Keratinocyte (primary cell): ENCODE results near the gene HIRA. TPM values are rescaled to one million over a fixed set of nuclear protein-coding genes. Genes with fewer than 3 reads are reported as not detected.

Experiments
- DNase-seq: peaks from one replicate; pipeline ENCODE4 v3.0.0-alpha.2; 2011; ENCODE audit warnings: low read depth, missing footprints, low spot score
- FAIRE-seq: peaks from 2 replicates; lab custom pipeline; 2011; peaks lifted over from hg19 to GRCh38; lab: Jason Lieb, UNC
- H2AFZ ChIP-seq: 2 replicates; pipeline ENCODE4 v1.6.0; 2012; ENCODE audit warnings: low read length, control low read depth, inconsistent platforms; ENCODE audit not compliant: control insufficient read depth
- H3K27ac ChIP-seq: 2 replicates; pipeline ENCODE4 v1.5.1; 2011; ENCODE audit warnings: low read length; ENCODE audit not compliant: control insufficient read depth, insufficient read depth
- H3K27me3 ChIP-seq: 3 replicates; pipeline ENCODE4 v1.6.0; 2011; ENCODE audit warnings: low read length; ENCODE audit not compliant: control insufficient read depth, insufficient read depth; ENCODE audit errors: extremely low read depth
- H3K36me3 ChIP-seq, 2 experiments: 2 replicates in 1 of 2; 3 replicates in 1 of 2; pipeline ENCODE4 v1.5.1; 2011; ENCODE audit warnings: low read length in 2 of 2, mild to moderate bottlenecking in 1 of 2; ENCODE audit not compliant: control insufficient read depth in 2 of 2, insufficient read depth in 2 of 2; ENCODE audit errors: extremely low read depth in 1 of 2
- H3K4me1 ChIP-seq: 3 replicates; pipeline ENCODE4 v1.5.1; 2011; ENCODE audit warnings: low read length; ENCODE audit not compliant: control insufficient read depth, insufficient read depth; ENCODE audit errors: extremely low read depth
- H3K4me2 ChIP-seq: 3 replicates; pipeline ENCODE4 v1.6.0; 2011; ENCODE audit warnings: low read depth, low read length; ENCODE audit not compliant: control insufficient read depth, insufficient read depth; ENCODE audit errors: extremely low read depth
- H3K4me3 ChIP-seq, 3 experiments: fragments of 200-600 bp in 1 of 3; sonication (generic) in 1 of 3; 2 replicates in 2 of 3; 3 replicates in 1 of 3; pipeline ENCODE4 v1.5.1; 2011 to 2016; ENCODE audit warnings: low read length in 3 of 3, mild to moderate bottlenecking in 3 of 3, control low read depth in 2 of 3, inconsistent platforms in 1 of 3, low read depth in 1 of 3, mixed read lengths in 1 of 3, mixed run types in 1 of 3, moderate library complexity in 1 of 3; ENCODE audit not compliant: control insufficient read depth in 2 of 3, insufficient read depth in 2 of 3; ENCODE audit errors: extremely low read depth in 1 of 3
- H3K79me2 ChIP-seq: 2 replicates; pipeline ENCODE4 v1.6.0; 2012; ENCODE audit warnings: low read length; ENCODE audit not compliant: control insufficient read depth, insufficient read depth
- H3K9ac ChIP-seq: 3 replicates; pipeline ENCODE4 v1.6.0; 2011; ENCODE audit warnings: low read length; ENCODE audit not compliant: control insufficient read depth, insufficient read depth; ENCODE audit errors: extremely low read depth
- H3K9me1 ChIP-seq: 3 replicates; pipeline ENCODE4 v1.6.0; 2011; ENCODE audit warnings: low read length; ENCODE audit not compliant: control insufficient read depth, insufficient read depth; ENCODE audit errors: extremely low read depth
- H3K9me3 ChIP-seq: 2 replicates; pipeline ENCODE4 v1.5.1; 2012; ENCODE audit warnings: low read depth, low read length; ENCODE audit not compliant: control insufficient read depth
- H4K20me1 ChIP-seq: 3 replicates; pipeline ENCODE4 v1.6.0; 2011; ENCODE audit warnings: low read length; ENCODE audit not compliant: control insufficient read depth, insufficient read depth; ENCODE audit errors: extremely low read depth
- CTCF ChIP-seq, 3 experiments: IDR thresholded peaks in 1 of 3; conservative IDR thresholded peaks in 1 of 3; optimal IDR thresholded peaks in 1 of 3; 2 replicates in 2 of 3; 3 replicates in 1 of 3; pipeline versions ENCODE3 to v1.5.1; 2011; ENCODE audit warnings: low read length in 3 of 3, mild to moderate bottlenecking in 3 of 3, moderate library complexity in 2 of 3, control low read depth in 1 of 3, inconsistent platforms in 1 of 3; ENCODE audit not compliant: insufficient read depth in 2 of 3; ENCODE audit errors: extremely low read depth in 1 of 3
- EZH2 ChIP-seq: IDR thresholded peaks from one replicate; pipeline ENCODE4 v1.6.1; 2012; ENCODE audit warnings: inconsistent platforms, mild to moderate bottlenecking, low read length, moderate library complexity
- dilution Hi-C: fragments of 300-500 bp; cut with MboI; formaldehyde crosslinking; loops from one replicate; pipeline ENCODE4 v1.7.0; 2020; ENCODE audit warnings: low sequenced_read_pairs; ENCODE audit not compliant: extremely low pct_ligation_motif_present
- polyA plus RNA-seq, 5 experiments: library from polyadenylated mRNA; depleted of rRNA in 3 of 5; stranded (reverse) in 3 of 5; stranded (forward) in 1 of 5; unstranded in 1 of 5; fragments of >200 nt; gene quantifications; 1 replicate in 1 of 5; 2 replicates in 3 of 5; 3 replicates in 1 of 5; pipeline versions ENCODE4 v1.2.1 to v1.2.3, GENCODE V29; 2011 to 2012; ENCODE audit warnings: missing spikeins in 2 of 5, low read depth in 1 of 5, low replicate concordance in 1 of 5

Gene HIRA
- polyA plus RNA-seq, 1 donor (not counting 4 experiments of a cell fraction or from before 2014, with no cell fraction given) = 16.7 TPM

- H3K4me2 ChIP-seq = no peak overlapping the region
- H3K9me1 ChIP-seq = no peaks in the 10 kb centered on the region
- no peak overlapping the region for H3K27ac ChIP-seq
- no peaks in the 10 kb centered on the region for H3K9me3 ChIP-seq
- no peak for DNase-seq
- no peaks in the 10 kb centered on the region for H3K27me3 ChIP-seq
- FAIRE-seq = no peak
- TF ChIP-seq CTCF (optimal IDR thresholded peaks at IDR 0.05 in 1 of 3, IDR thresholded peaks at IDR 0.05 in 1 of 3, conservative IDR thresholded peaks at IDR 0.05 in 1 of 3; ENCODE audit: extremely low read depth in 1 of 3, insufficient read depth in 2 of 3, low read length in 3 of 3) (no peak), EZH2 (no peak)
- H3K79me2 ChIP-seq = no peaks in the 10 kb centered on the region
- no peak overlapping the region for H2AFZ ChIP-seq
- no peak overlapping the region for H3K4me3 ChIP-seq
- no peaks in the 10 kb centered on the region for H4K20me1 ChIP-seq
- H3K4me1 ChIP-seq = no peaks in the 10 kb centered on the region
- H3K36me3 ChIP-seq = peaks cover 40 to 59% of the 10 kb centered on the region in 2 experiments
- H3K9ac ChIP-seq = no peak overlapping the region
- dilution Hi-C loops = no loop called here
Measured at GRCh38 chr22:19352217-19352616, 79.3 kb downstream of the HIRA start.

GRCh38 chr22:19351604-19352003 is 79.9 kb downstream of the HIRA start:
- no peaks in the 10 kb centered on the region for H3K9me3 ChIP-seq
- no peaks in the 10 kb centered on the region for H4K20me1 ChIP-seq
- dilution Hi-C loops = no loop called here
- no peaks in the 10 kb centered on the region for H3K79me2 ChIP-seq
- peaks cover 40 to 56% of the 10 kb centered on the region in 2 experiments for H3K36me3 ChIP-seq
- H3K27me3 ChIP-seq = no peaks in the 10 kb centered on the region
- no peaks in the 10 kb centered on the region for H3K9me1 ChIP-seq
- no peak overlapping the region for H3K27ac ChIP-seq
- H2AFZ ChIP-seq = no peak overlapping the region
- no peak overlapping the region for H3K4me3 ChIP-seq
- no peak overlapping the region for H3K9ac ChIP-seq
- DNase-seq = no peak
- FAIRE-seq = no peak
- TF ChIP-seq CTCF (optimal IDR thresholded peaks at IDR 0.05 in 1 of 3, IDR thresholded peaks at IDR 0.05 in 1 of 3, conservative IDR thresholded peaks at IDR 0.05 in 1 of 3; ENCODE audit: extremely low read depth in 1 of 3, insufficient read depth in 2 of 3, low read length in 3 of 3) (no peak), EZH2 (no peak)
- H3K4me2 ChIP-seq = no peak overlapping the region
- H3K4me1 ChIP-seq = no peaks in the 10 kb centered on the region
